Astrocyte of the cerebellum (primary cell): ENCODE data around the gene ADGRA3.

ENCODE experiments used
- DNase-seq: peaks from one replicate; pipeline ENCODE4 v3.0.0-alpha.2; 2011; ENCODE audit warnings: low read depth
- H3K4me3 ChIP-seq: 2 replicates; pipeline ENCODE4 v1.5.1; 2011; ENCODE audit warnings: mild to moderate bottlenecking, low read depth, low read length, moderate library complexity
- in situ Hi-C: cut with HindIII; loops from 2 replicates; pipeline ENCODE4 v1.10.0; 2017; ENCODE audit warnings: low sequenced_read_pairs
- TF ChIP-seq, protein P1 (sequence below): IDR thresholded peaks from 2 replicates; pipeline ENCODE4 v1.5.1; 2012; ENCODE audit warnings: low read length, low read depth, moderate library complexity, mild to moderate bottlenecking; ENCODE audit errors: missing control alignments

The ADGRA3 gene

DNA sequence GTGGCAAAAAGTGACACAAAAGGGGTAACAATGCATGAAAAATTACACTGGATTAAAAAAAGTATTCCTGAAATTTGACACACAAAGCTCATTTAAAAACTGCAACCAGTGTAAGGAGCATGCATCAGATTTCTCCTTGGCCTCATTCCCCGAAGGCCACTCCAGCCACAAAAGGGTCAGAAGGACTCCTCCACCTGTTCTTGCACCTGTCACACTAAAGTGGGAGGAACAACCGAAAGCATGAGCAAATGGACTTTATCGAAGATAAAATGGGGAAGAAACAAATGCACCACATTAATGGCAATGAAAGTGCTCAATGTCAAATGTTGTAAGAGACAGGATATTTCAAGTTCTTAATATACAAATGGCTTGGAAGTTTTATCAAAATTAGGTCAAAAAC lies 88.2 kb downstream of the ADGRA3 start:
- TF ChIP-seq, protein P1, sequence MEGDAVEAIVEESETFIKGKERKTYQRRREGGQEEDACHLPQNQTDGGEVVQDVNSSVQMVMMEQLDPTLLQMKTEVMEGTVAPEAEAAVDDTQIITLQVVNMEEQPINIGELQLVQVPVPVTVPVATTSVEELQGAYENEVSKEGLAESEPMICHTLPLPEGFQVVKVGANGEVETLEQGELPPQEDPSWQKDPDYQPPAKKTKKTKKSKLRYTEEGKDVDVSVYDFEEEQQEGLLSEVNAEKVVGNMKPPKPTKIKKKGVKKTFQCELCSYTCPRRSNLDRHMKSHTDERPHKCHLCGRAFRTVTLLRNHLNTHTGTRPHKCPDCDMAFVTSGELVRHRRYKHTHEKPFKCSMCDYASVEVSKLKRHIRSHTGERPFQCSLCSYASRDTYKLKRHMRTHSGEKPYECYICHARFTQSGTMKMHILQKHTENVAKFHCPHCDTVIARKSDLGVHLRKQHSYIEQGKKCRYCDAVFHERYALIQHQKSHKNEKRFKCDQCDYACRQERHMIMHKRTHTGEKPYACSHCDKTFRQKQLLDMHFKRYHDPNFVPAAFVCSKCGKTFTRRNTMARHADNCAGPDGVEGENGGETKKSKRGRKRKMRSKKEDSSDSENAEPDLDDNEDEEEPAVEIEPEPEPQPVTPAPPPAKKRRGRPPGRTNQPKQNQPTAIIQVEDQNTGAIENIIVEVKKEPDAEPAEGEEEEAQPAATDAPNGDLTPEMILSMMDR: no peak
- no peak for DNase-seq
- H3K4me3 ChIP-seq: no peak overlapping the region
- in situ Hi-C loops: no loop called here

DNA sequence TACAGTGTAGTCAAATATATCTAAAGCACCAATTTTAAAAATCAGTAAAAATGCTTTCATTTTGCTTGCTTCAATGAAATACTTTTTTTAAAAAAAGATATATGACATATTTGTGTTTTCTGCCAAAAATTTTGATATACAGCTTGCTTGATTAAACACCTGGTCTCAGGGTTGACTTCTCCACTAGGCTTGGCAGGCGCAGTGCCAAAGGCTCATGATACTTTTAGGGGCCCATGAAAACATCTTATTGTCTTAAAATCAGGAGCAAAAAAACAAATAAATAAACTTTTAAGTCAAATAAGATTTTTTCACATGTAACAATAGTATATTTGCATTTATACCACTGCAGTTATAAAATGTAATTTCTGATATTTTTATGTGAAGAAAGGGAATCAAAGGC lies 95.6 kb downstream of the ADGRA3 start:
- H3K4me3 ChIP-seq: no peak overlapping the region
- in situ Hi-C loops: loop anchor here (25.0 kb wide), 1 partner anchor 267 kb away; the partner anchor contains the start of gene GBA3
- TF ChIP-seq, protein P1: no peak
- DNase-seq: no peak

DNA sequence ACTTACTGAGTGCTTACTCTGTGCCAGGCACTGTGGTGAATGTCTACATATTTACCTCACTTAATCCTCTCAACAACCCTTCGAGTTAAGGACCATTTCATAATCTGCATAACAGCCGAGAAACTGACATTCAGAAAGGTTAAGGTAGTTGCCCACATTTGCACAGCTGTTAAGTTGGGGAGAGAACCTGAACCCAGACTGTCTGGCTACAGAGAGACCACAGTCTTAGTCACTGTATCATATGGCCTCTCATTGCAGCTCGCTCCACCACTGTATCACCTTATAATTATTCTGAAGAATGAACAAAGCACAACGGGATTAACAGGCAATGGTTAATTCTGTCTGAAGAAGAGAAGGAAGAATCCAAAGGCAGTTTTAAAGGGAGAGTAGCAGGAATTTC lies 98.5 kb downstream of the ADGRA3 start:
- DNase-seq: peak; percentile 1
- in situ Hi-C loops: loop anchor here (25.0 kb wide), 1 partner anchor 270 kb away; the partner anchor contains the start of gene GBA3
- H3K4me3 ChIP-seq: no peak overlapping the region
- TF ChIP-seq, protein P1: no peak

DNA sequence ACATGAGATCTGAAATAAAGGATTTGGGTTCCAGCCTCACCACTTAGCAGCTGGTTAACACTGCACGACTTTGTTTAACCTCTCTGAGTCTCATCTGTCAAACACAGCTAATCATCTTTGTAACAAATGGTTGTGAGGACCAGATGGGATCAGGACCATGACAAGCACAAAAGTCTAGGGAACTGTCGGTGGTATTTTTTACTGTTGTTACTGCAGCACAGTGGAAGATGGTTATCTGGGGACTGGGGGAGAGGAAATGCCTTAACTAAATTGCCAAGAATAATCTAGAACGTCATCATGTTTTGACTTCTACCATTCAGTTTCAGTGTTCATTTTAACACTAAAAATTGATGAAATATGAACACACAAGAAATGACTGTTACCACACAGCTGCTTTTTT lies 99.5 kb downstream of the ADGRA3 start:
- in situ Hi-C loops: loop anchor here (25.0 kb wide), 1 partner anchor 271 kb away; the partner anchor contains the start of gene GBA3
- DNase-seq: no peak
- TF ChIP-seq, protein P1: no peak
- no peak overlapping the region for H3K4me3 ChIP-seq

DNA sequence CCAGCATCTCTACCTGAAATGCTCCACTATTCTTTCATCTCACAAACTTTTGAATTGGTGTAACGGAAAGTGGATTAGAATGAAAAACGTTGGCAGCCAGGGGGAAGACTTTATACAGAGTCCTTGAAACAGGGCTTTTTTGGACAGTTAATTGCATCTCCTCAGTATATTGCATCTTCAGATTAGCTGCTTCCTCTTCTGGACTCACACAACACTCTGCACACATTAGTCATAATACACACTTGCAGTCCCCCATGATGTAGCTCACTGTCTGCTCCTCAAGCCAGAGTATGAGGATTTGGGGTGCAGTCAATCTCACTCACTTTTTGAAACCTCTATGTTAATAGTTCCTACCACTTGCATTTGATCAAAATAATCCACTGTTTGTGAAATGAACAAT lies 101.0 kb downstream of the ADGRA3 start:
- H3K4me3 ChIP-seq: no peak overlapping the region
- in situ Hi-C loops: loop anchor here (25.0 kb wide), 1 partner anchor 272 kb away; the partner anchor contains the start of gene GBA3
- TF ChIP-seq, protein P1: no peak
- no peak for DNase-seq

DNA sequence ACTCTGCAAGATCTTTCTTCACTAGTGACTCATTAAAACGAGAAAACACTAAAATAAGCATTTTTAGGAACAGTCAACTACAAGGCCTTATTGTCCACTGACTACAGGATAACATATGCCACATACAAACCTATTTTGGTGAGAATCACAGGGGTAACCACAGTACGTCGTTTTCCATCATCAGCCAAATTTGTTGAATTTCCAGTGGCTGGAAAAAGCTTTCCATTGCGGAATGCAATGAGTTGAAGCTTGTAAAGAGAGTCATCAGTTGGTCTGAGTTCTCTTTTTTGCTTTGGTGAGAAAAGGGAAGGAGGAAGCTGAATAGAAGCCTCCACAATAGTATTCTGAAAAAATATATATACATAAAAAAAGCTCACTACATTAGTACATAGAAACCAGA lies 102.4 kb downstream of the ADGRA3 start:
- TF ChIP-seq, protein P1: no peak
- DNase-seq: no peak
- no peak overlapping the region for H3K4me3 ChIP-seq
- in situ Hi-C loops: loop anchor here (25.0 kb wide), 1 partner anchor 274 kb away; the partner anchor contains the start of gene GBA3

DNA sequence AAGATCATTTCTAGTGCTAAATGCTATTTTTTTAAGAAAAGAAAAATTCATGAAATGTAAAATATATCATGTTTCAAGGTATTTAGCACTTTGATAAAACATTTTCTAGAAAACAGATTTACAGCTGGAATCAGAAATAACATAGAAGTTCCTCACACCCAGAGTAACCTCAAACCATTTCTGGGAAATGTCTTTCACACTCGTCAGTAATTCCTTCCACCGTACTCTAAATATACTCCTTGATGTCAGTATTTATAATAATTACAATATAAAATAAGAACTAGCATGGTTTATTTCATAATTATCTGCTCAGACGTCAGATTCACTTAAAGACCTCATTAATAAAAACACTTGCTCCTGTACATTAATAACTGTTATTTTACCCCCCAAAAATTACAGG lies 103.9 kb downstream of the ADGRA3 start:
- in situ Hi-C loops: loop anchor here (25.0 kb wide), 1 partner anchor 275 kb away; the partner anchor contains the start of gene GBA3
- no peak for DNase-seq
- TF ChIP-seq, protein P1: no peak
- H3K4me3 ChIP-seq: no peak overlapping the region
